SK-N-SH (cell line): Measurements from ENCODE around the gene HECW1.

Source experiments
- CTCF ChIP-seq: fragments of 200-600 bp; sonication (generic); IDR thresholded peaks from 2 replicates; pipeline ENCODE4 v1.6.1; 2017; ENCODE audit warnings: antibody characterized with exemption, mild to moderate bottlenecking, moderate library complexity
- FOXJ3 ChIP-seq: sonication (generic); formaldehyde crosslinking; IDR thresholded peaks from 2 replicates; pipeline ENCODE4 v1.5.1; 2020; ENCODE audit warnings: mild to moderate bottlenecking, missing genetic modification reagents
- POLR2AphosphoS5 ChIP-seq: IDR thresholded peaks from 2 replicates; pipeline ENCODE4 v1.6.1; 2012; ENCODE audit warnings: low read depth, low read length
- TAF1 ChIP-seq: IDR thresholded peaks from 2 replicates; pipeline ENCODE4 v1.6.1; 2012; ENCODE audit warnings: low read depth, mild to moderate bottlenecking, low read length, moderate library complexity, borderline replicate concordance
- TEAD4 ChIP-seq: IDR thresholded peaks from 2 replicates; pipeline ENCODE4 v1.4.0; 2012; ENCODE audit warnings: mild to moderate bottlenecking, borderline replicate concordance; ENCODE audit not compliant: insufficient read depth

GRCh38 chr7:43492896-43493295 lies 380.4 kb downstream of the HECW1 start:
- TF ChIP-seq CTCF (no peak), TAF1 (no peak), FOXJ3 (CRISPR knock-in tag) (no peak), TEAD4 (no peak), POLR2AphosphoS5 (no peak)
